ENCODE results near the gene COL18A1. TPM values are rescaled to one million over a fixed set of nuclear protein-coding genes. Genes with fewer than 3 reads are reported as not detected.
A peak's percentile ranks its signal among the peaks of the same experiment; 100 is the strongest.

The COL18A1 gene
- total and polyA plus RNA-seq, 4 donors: 44.9 to 308 (median 232) TPM

DNA sequence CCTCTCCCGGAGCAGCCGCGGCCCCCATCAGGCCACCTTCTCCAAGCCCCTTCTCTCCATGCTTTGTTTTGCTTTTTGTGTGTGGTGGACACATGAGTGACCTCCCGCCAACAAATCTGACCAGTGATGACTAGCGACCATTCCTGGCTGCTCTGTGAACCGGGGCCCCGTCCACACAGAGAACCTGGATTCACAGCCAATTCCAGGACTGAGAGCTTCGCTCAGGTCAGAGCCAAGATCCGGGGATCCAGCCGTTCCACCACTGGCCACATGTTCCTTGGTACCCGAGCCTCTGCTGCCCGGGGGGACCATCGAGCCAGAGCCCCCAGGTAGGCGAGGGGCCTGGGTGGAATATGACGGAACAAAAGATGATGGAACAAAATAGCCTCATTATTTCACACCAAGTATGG, 46.7 kb upstream of the COL18A1 start:
- DNase-seq (ENCODE audit: low spot score): no peak
- Histone ChIP-seq H3K27ac (ENCODE audit: low read depth in 1 of 2, low read length in 2 of 2) (peak overlapping the region; percentile 61 to 64), H3K4me3 (ENCODE audit: low read depth in 1 of 3, low read length in 3 of 3) (no peak overlapping the region)

DNA sequence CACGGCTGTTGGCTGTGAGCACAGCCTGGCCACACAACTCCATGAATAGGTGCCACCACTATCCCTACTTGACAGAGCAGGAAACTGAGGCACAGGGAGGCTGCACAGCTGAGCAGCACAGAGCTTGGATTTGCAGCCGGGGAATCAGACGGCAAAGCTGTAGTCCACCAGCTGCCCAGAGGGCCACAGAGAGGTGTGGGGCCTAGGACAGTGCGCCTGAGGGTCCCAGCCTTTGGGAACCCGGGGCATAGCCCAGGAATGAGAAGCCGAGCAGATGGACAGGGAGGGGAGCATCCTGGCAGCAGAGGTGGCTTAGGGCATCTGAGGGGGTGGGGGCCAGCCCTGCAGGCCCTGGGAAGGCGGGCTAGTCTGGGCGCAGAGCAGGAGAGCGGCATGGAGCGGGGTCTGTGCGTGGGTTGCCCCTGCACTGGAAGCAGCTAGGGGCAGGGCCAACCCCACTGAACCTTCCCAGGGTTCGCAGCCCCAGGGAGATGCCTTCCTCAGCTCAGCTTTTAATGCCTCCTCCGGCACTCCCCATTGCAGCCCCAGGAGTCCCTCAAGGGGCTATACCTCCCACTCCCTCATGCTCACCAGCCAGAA, 46.2 kb upstream of the COL18A1 start:
- Histone ChIP-seq H3K4me3 (ENCODE audit: low read depth in 1 of 3, low read length in 3 of 3) (no peak overlapping the region), H3K9ac (ENCODE audit: low read depth in 1 of 2, low read length in 2 of 2) (no peak overlapping the region), H3K27ac (ENCODE audit: low read depth in 1 of 2, low read length in 2 of 2) (no peak overlapping the region), H3K36me3 (ENCODE audit: control insufficient read depth in 4 of 4, insufficient read depth in 3 of 4, low read depth in 1 of 4, low read length in 3 of 4) (no peaks in the 10 kb centered on the region), H3K27me3 (ENCODE audit: control insufficient read depth in 4 of 4, insufficient read depth in 4 of 4, low read length in 3 of 4) (no peaks in the 10 kb centered on the region), H3K9me3 (ENCODE audit: control insufficient read depth in 4 of 4, low read length in 3 of 4) (no peaks in the 10 kb centered on the region), H3K4me1 (ENCODE audit: control insufficient read depth in 4 of 4, insufficient read depth in 4 of 4, low read length in 3 of 4) (peaks cover 0 to 3% (median 0%) of the 10 kb centered on the region in 4 donors)
- DNase-seq (ENCODE audit: low spot score): no peak
- WGBS: 95% methylated on average over 13 of the region's 13 CpGs
- TF ChIP-seq RXRA (IDR thresholded peaks at IDR 0.05) (no peak), FOXA2 (IDR thresholded peaks at IDR 0.05) (no peak), YY1 (IDR thresholded peaks at IDR 0.05) (no peak), TAF1 (conservative IDR thresholded peaks at IDR 0.05) (no peak), EGR1 (IDR thresholded peaks at IDR 0.05; ENCODE audit: low read depth in 2 of 2) (no peak)
- TF ChIP-seq, protein P1, sequence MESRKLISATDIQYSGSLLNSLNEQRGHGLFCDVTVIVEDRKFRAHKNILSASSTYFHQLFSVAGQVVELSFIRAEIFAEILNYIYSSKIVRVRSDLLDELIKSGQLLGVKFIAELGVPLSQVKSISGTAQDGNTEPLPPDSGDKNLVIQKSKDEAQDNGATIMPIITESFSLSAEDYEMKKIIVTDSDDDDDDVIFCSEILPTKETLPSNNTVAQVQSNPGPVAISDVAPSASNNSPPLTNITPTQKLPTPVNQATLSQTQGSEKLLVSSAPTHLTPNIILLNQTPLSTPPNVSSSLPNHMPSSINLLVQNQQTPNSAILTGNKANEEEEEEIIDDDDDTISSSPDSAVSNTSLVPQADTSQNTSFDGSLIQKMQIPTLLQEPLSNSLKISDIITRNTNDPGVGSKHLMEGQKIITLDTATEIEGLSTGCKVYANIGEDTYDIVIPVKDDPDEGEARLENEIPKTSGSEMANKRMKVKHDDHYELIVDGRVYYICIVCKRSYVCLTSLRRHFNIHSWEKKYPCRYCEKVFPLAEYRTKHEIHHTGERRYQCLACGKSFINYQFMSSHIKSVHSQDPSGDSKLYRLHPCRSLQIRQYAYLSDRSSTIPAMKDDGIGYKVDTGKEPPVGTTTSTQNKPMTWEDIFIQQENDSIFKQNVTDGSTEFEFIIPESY (IDR thresholded peaks at IDR 0.05): no peak
- TF ChIP-seq, protein P2, sequence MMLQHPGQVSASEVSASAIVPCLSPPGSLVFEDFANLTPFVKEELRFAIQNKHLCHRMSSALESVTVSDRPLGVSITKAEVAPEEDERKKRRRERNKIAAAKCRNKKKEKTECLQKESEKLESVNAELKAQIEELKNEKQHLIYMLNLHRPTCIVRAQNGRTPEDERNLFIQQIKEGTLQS (IDR thresholded peaks at IDR 0.05): no peak

More for the DNA sequence above, 46.7 kb upstream of the COL18A1 start:
- Histone ChIP-seq H3K4me1 (ENCODE audit: control insufficient read depth in 4 of 4, insufficient read depth in 4 of 4, low read length in 3 of 4) (no peaks in the 10 kb centered on the region), H3K9ac (ENCODE audit: low read depth in 1 of 2, low read length in 2 of 2) (no peak overlapping the region), H3K36me3 (ENCODE audit: control insufficient read depth in 4 of 4, insufficient read depth in 3 of 4, low read depth in 1 of 4, low read length in 3 of 4) (no peaks in the 10 kb centered on the region), H3K9me3 (ENCODE audit: control insufficient read depth in 4 of 4, low read length in 3 of 4) (no peaks in the 10 kb centered on the region), H3K27me3 (ENCODE audit: control insufficient read depth in 4 of 4, insufficient read depth in 4 of 4, low read length in 3 of 4) (no peaks in the 10 kb centered on the region)
- 90% methylated on average over 15 of the region's 15 CpGs for WGBS
- TF ChIP-seq FOXA2 (IDR thresholded peaks at IDR 0.05) (no peak), JUND (IDR thresholded peaks at IDR 0.05) (no peak), HNF4G (IDR thresholded peaks at IDR 0.05) (no peak), FOXA1 (IDR thresholded peaks at IDR 0.05) (no peak), RAD21 (IDR thresholded peaks at IDR 0.05) (no peak), YY1 (IDR thresholded peaks at IDR 0.05) (no peak), TAF1 (conservative IDR thresholded peaks at IDR 0.05) (no peak), HNF4A (conservative IDR thresholded peaks at IDR 0.05) (no peak)
- TF ChIP-seq, protein P2 (IDR thresholded peaks at IDR 0.05): no peak
- TF ChIP-seq, protein P3, sequence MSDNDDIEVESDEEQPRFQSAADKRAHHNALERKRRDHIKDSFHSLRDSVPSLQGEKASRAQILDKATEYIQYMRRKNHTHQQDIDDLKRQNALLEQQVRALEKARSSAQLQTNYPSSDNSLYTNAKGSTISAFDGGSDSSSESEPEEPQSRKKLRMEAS (IDR thresholded peaks at IDR 0.05): no peak
- TF ChIP-seq, protein P4, sequence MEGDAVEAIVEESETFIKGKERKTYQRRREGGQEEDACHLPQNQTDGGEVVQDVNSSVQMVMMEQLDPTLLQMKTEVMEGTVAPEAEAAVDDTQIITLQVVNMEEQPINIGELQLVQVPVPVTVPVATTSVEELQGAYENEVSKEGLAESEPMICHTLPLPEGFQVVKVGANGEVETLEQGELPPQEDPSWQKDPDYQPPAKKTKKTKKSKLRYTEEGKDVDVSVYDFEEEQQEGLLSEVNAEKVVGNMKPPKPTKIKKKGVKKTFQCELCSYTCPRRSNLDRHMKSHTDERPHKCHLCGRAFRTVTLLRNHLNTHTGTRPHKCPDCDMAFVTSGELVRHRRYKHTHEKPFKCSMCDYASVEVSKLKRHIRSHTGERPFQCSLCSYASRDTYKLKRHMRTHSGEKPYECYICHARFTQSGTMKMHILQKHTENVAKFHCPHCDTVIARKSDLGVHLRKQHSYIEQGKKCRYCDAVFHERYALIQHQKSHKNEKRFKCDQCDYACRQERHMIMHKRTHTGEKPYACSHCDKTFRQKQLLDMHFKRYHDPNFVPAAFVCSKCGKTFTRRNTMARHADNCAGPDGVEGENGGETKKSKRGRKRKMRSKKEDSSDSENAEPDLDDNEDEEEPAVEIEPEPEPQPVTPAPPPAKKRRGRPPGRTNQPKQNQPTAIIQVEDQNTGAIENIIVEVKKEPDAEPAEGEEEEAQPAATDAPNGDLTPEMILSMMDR (IDR thresholded peaks at IDR 0.05; ENCODE audit: low read depth, low read length, missing input control): no peak
- TF ChIP-seq, protein P1 (IDR thresholded peaks at IDR 0.05): no peak
- TF ChIP-seq, protein P5, sequence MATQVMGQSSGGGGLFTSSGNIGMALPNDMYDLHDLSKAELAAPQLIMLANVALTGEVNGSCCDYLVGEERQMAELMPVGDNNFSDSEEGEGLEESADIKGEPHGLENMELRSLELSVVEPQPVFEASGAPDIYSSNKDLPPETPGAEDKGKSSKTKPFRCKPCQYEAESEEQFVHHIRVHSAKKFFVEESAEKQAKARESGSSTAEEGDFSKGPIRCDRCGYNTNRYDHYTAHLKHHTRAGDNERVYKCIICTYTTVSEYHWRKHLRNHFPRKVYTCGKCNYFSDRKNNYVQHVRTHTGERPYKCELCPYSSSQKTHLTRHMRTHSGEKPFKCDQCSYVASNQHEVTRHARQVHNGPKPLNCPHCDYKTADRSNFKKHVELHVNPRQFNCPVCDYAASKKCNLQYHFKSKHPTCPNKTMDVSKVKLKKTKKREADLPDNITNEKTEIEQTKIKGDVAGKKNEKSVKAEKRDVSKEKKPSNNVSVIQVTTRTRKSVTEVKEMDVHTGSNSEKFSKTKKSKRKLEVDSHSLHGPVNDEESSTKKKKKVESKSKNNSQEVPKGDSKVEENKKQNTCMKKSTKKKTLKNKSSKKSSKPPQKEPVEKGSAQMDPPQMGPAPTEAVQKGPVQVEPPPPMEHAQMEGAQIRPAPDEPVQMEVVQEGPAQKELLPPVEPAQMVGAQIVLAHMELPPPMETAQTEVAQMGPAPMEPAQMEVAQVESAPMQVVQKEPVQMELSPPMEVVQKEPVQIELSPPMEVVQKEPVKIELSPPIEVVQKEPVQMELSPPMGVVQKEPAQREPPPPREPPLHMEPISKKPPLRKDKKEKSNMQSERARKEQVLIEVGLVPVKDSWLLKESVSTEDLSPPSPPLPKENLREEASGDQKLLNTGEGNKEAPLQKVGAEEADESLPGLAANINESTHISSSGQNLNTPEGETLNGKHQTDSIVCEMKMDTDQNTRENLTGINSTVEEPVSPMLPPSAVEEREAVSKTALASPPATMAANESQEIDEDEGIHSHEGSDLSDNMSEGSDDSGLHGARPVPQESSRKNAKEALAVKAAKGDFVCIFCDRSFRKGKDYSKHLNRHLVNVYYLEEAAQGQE (IDR thresholded peaks at IDR 0.05): no peak

All from liver (tissue), 9 donors.